CD4-positive, alpha-beta memory T cell (primary cell): ENCODE measurements around the gene LDHA. TPM values are rescaled to one million over a fixed set of nuclear protein-coding genes. Genes with fewer than 3 reads are reported as not detected.
"Not testable (repeated sequence)": the region's sequence is repeated elsewhere in the genome, so short reads cannot be mapped to it uniquely, and the experiment has no call there.

Source experiments
- CTCF ChIA-PET: fragments of 350-600 bp; sonication (Branson Sonifier 250); formaldehyde crosslinking; loops from one replicate; lab custom pipeline; 2021; ENCODE audit warnings: inconsistent platforms; ENCODE audit not compliant: partially characterized antibody; lab: Charles Lee
- POLR2A ChIA-PET: fragments of 350-600 bp; sonication (Branson Sonifier 250); formaldehyde crosslinking; loops from one replicate; lab custom pipeline; 2021; ENCODE audit not compliant: partially characterized antibody; lab: Charles Lee
- DNase-seq, 5 donors: peaks; one replicate each; pipeline versions ENCODE4 v3.0.0 to v3.0.0-alpha.2; 2020 to 2022; ENCODE audit warnings: mixed read lengths in 1 of 5
- H3K27ac ChIP-seq: one replicate; pipeline ENCODE4 v1.7.0; 2013; ENCODE audit warnings: low read depth, low read length
- H3K27me3 ChIP-seq: 2 replicates; pipeline ENCODE4 v1.7.0; 2013; ENCODE audit warnings: mild to moderate bottlenecking, low read length, moderate library complexity; ENCODE audit not compliant: insufficient read depth
- H3K36me3 ChIP-seq: 2 replicates; pipeline ENCODE4 v1.7.0; 2013; ENCODE audit warnings: mild to moderate bottlenecking, low read length, moderate library complexity; ENCODE audit not compliant: insufficient read depth
- H3K4me1 ChIP-seq: 2 replicates; pipeline ENCODE4 v1.7.0; 2013; ENCODE audit warnings: mild to moderate bottlenecking, low read length, moderate library complexity; ENCODE audit not compliant: insufficient read depth
- H3K4me3 ChIP-seq, 2 donors: one replicate each; pipeline ENCODE4 v1.7.0; 2013; ENCODE audit warnings: low read length in 2 of 2, mild to moderate bottlenecking in 1 of 2
- H3K9me3 ChIP-seq, 2 donors: one replicate each; pipeline ENCODE4 v1.7.0; 2013; ENCODE audit warnings: low read length in 2 of 2, control low read depth in 1 of 2; ENCODE audit not compliant: control insufficient read depth in 1 of 2
- H3K27ac Mint-ChIP-seq, 7 donors: one replicate each; pipeline ENCODE4 v1.8.0; 2020 to 2021; ENCODE audit warnings: mixed read lengths in 7 of 7, mild to moderate bottlenecking in 6 of 7, inconsistent platforms in 3 of 7, moderate library complexity in 3 of 7
- H3K27me3 Mint-ChIP-seq, 2 donors: one replicate each; pipeline ENCODE4 v1.8.0; 2020 to 2021; ENCODE audit warnings: mixed read lengths in 2 of 2
- H3K36me3 Mint-ChIP-seq, 2 donors: one replicate each; pipeline ENCODE4 v1.8.0; 2020 to 2021; ENCODE audit warnings: mixed read lengths in 2 of 2, inconsistent platforms in 1 of 2, mild to moderate bottlenecking in 1 of 2
- H3K4me1 Mint-ChIP-seq, 4 donors: one replicate each; pipeline ENCODE4 v1.8.0; 2020 to 2021; ENCODE audit warnings: mixed read lengths in 4 of 4, mild to moderate bottlenecking in 1 of 4
- H3K4me3 Mint-ChIP-seq, 8 donors: one replicate each; pipeline ENCODE4 v1.8.0; 2020 to 2021; ENCODE audit warnings: mixed read lengths in 8 of 8, mild to moderate bottlenecking in 7 of 8, moderate library complexity in 6 of 8, inconsistent platforms in 3 of 8
- H3K9me3 Mint-ChIP-seq, 8 donors: one replicate each; pipeline ENCODE4 v1.8.0; 2020 to 2021; ENCODE audit warnings: mixed read lengths in 8 of 8, mild to moderate bottlenecking in 5 of 8, inconsistent platforms in 3 of 8, moderate library complexity in 1 of 8
- intact Hi-C: fragments of 100-400 bp; cut with micrococcal nuclease; formaldehyde crosslinking; loops from one replicate; pipeline ENCODE4 v1.15.1; 2023
- polyA plus RNA-seq, 2 donors: library from polyadenylated mRNA; unstranded; fragments of 300-500 nt; fragmentation: Illumina TruSeq; gene quantifications; one replicate each; pipeline ENCODE4 v1.2.3, GENCODE V29; 2021
- total RNA-seq, 2 experiments: library from RNA; stranded (reverse); gene quantifications; one replicate each; pipeline ENCODE4 v1.2.3, GENCODE V29; 2021

LDHA gene
- total and polyA plus RNA-seq, 4 experiments from 2014 or later: 131 to 720 (median 346) TPM

DNA sequence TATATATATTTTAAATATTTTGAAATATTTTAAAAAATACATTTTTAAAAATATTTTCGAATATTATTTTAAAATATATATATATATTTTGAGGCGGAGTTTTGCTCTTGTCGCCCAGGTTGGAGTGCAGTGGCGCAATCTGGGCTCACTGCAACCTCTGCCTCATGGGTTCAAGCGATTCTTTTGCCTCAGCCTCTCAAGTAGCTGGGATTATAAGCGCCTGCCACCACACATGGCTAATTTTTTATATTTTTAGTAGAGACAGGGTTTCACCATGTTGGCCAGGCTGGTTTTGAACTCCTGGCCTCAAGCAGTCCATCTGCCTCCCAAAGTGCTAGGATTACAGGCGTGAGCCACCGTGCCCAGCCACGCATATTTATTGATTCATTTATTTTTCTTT is 6.7 kb downstream of the LDHA start:
- intact Hi-C loops: loop anchor here (10.0 kb wide), 1 partner anchor 94 kb away; no protein-coding TSS in a partner anchor
- POLR2A ChIA-PET: not testable (repeated sequence)

GRCh38 chr11:18404062-18404461 is 9.7 kb downstream of the LDHA start:
- H3K4me3 ChIP-seq: no peak overlapping the region
- peaks cover 7% of the 10 kb centered on the region for H3K4me1 ChIP-seq
- peaks cover 51 to 70% of the 10 kb centered on the region in 2 donors for H3K36me3 Mint-ChIP-seq
- peaks cover 3 to 9% (median 6%) of the 10 kb centered on the region in 4 donors for H3K4me1 Mint-ChIP-seq
- peak overlapping the region in 1 of 7 donors; percentile 35 for H3K27ac Mint-ChIP-seq
- H3K27ac ChIP-seq: no peak overlapping the region
- H3K27me3 ChIP-seq: no peaks in the 10 kb centered on the region
- intact Hi-C loops: loop anchor here (10.0 kb wide), 1 partner anchor 91 kb away; no protein-coding TSS in a partner anchor
- no peak for DNase-seq
- no peak overlapping the region for H3K4me3 Mint-ChIP-seq
- ChIA-PET CTCF (interaction anchor here (0.8 kb wide), 1 partner anchor 20 kb away, joined by 3 read pairs; no protein-coding TSS in a partner anchor), POLR2A (interaction anchor here (0.9 kb wide), 1 partner anchor 11 kb away, joined by 3 read pairs; no protein-coding TSS in a partner anchor)
- H3K9me3 Mint-ChIP-seq: no peaks in the 10 kb centered on the region
- H3K36me3 ChIP-seq: peaks cover 72% of the 10 kb centered on the region
- H3K27me3 Mint-ChIP-seq: no peaks in the 10 kb centered on the region
- no peaks in the 10 kb centered on the region for H3K9me3 ChIP-seq

More for the DNA sequence above, 6.7 kb downstream of the LDHA start:
- H3K4me3 ChIP-seq, H3K27me3 Mint-ChIP-seq, H3K4me3 Mint-ChIP-seq, H3K9me3 Mint-ChIP-seq, H3K9me3 ChIP-seq, CTCF ChIA-PET, H3K27ac ChIP-seq, H3K27me3 ChIP-seq, DNase-seq, H3K27ac Mint-ChIP-seq: not testable (repeated sequence)
- Mint-ChIP-seq H3K4me1 (peaks cover 16 to 30% (median 23%) of the 10 kb centered on the region in 4 donors), H3K36me3 (peaks cover 54 to 74% of the 10 kb centered on the region in 2 donors)
- Histone ChIP-seq H3K36me3 (peaks cover 75% of the 10 kb centered on the region), H3K4me1 (peaks cover 28% of the 10 kb centered on the region)

DNA sequence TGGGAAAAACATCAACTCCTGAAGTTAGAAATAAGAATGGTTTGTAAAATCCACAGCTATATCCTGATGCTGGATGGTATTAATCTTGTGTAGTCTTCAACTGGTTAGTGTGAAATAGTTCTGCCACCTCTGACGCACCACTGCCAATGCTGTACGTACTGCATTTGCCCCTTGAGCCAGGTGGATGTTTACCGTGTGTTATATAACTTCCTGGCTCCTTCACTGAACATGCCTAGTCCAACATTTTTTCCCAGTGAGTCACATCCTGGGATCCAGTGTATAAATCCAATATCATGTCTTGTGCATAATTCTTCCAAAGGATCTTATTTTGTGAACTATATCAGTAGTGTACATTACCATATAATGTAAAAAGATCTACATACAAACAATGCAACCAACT is 13.0 kb downstream of the LDHA start:
- Mint-ChIP-seq H3K4me1 (peaks cover 6 to 16% (median 12%) of the 10 kb centered on the region in 4 donors), H3K27ac (peak overlapping the region in 1 of 7 donors; percentile 4), H3K36me3 (peaks cover 31 to 48% of the 10 kb centered on the region in 2 donors)
- H3K9me3 Mint-ChIP-seq, H3K4me1 ChIP-seq, H3K4me3 Mint-ChIP-seq, H3K4me3 ChIP-seq, H3K27ac ChIP-seq, H3K27me3 Mint-ChIP-seq, H3K27me3 ChIP-seq, DNase-seq, H3K9me3 ChIP-seq, CTCF ChIA-PET: not testable (repeated sequence)
- H3K36me3 ChIP-seq: peaks cover 50% of the 10 kb centered on the region
- intact Hi-C loops: loop anchor here (10.0 kb wide), 1 partner anchor 87 kb away; no protein-coding TSS in a partner anchor
- POLR2A ChIA-PET: interaction anchor here (1.4 to 2.0 kb wide), 2 partner anchors 10 to 12 kb away, joined by 4 to 14 read pairs; partner anchors contain the start of gene LDHA

GRCh38 chr11:18408558-18409291 is 14.4 kb downstream of the LDHA start:
- Histone ChIP-seq H3K4me1 (peaks cover 8% of the 10 kb centered on the region), H3K9me3 (no peaks in the 10 kb centered on the region), H3K27ac (no peak overlapping the region), H3K36me3 (peaks cover 36% of the 10 kb centered on the region), H3K27me3 (no peaks in the 10 kb centered on the region), H3K4me3 (no peak overlapping the region)
- Mint-ChIP-seq H3K4me1 (peaks cover 5 to 19% (median 11%) of the 10 kb centered on the region in 4 donors), H3K27me3 (no peaks in the 10 kb centered on the region), H3K36me3 (peaks cover 20 to 37% of the 10 kb centered on the region in 2 donors), H3K27ac (peak overlapping the region in 3 of 7 donors; percentile 15 to 74 (median 21)), H3K4me3 (no peak overlapping the region), H3K9me3 (peaks cover 0 to 7% (median 0%) of the 10 kb centered on the region in 8 donors)
- ChIA-PET POLR2A (interaction anchor here (0.8 kb wide), 1 partner anchor 15 kb away, joined by 5 read pairs; the partner anchor contains the start of gene LDHA), CTCF (interaction anchor here (0.9 kb wide), 1 partner anchor 165 kb away, joined by 3 read pairs; no protein-coding TSS in a partner anchor)
- DNase-seq: no peak
- intact Hi-C loops: loop anchor here (10.0 kb wide), 1 partner anchor 86 kb away; no protein-coding TSS in a partner anchor

DNA sequence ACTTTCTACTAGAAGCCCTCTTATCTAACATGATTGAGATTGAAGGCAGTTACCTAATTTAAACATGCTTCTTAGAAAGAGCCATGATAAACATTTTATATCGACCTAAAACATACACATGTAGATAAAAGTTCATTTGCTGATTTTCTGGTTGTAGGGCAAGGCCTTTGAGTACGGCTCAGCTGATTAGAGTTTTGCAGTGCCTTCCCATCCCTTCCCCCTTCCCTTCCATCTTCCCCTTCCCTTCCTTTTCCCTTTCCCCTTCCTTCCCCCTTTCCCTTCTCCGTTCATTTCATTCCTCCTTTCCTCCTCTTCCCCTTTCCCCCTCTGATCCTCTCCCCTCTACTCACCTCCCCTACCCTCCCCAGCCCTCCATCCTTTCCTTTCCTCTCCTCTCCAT is 22.1 kb downstream of the LDHA start:
- CTCF ChIA-PET: no interaction called here
- intact Hi-C loops: no loop called here

GRCh38 chr11:18419040-18419439 is 24.7 kb downstream of the LDHA start:
- Histone ChIP-seq H3K27ac (no peak overlapping the region), H3K27me3 (no peaks in the 10 kb centered on the region), H3K4me1 (peaks cover 7% of the 10 kb centered on the region), H3K4me3 (no peak overlapping the region), H3K9me3 (no peaks in the 10 kb centered on the region), H3K36me3 (no peaks in the 10 kb centered on the region)
- no peak for DNase-seq
- POLR2A ChIA-PET: no interaction called here
- peaks cover 0 to 11% (median 4%) of the 10 kb centered on the region in 4 donors for H3K4me1 Mint-ChIP-seq
- intact Hi-C loops: no loop called here
- no peak overlapping the region for H3K27ac Mint-ChIP-seq
- H3K36me3 Mint-ChIP-seq: no peaks in the 10 kb centered on the region
- no peaks in the 10 kb centered on the region for H3K9me3 Mint-ChIP-seq
- no peaks in the 10 kb centered on the region for H3K27me3 Mint-ChIP-seq
- no peak overlapping the region for H3K4me3 Mint-ChIP-seq
- CTCF ChIA-PET: interaction anchor here (1.3 kb wide), 1 partner anchor 176 kb away, joined by 3 read pairs; no protein-coding TSS in a partner anchor

More for the DNA sequence above, 22.1 kb downstream of the LDHA start:
- Histone ChIP-seq H3K27me3 (no peaks in the 10 kb centered on the region), H3K9me3 (no peaks in the 10 kb centered on the region), H3K36me3 (no peaks in the 10 kb centered on the region), H3K27ac (no peak overlapping the region), H3K4me1 (peaks cover 7% of the 10 kb centered on the region), H3K4me3 (no peak overlapping the region)
- no peaks in the 10 kb centered on the region for H3K27me3 Mint-ChIP-seq
- peak overlapping the region in 1 of 7 donors; percentile 43 for H3K27ac Mint-ChIP-seq
- POLR2A ChIA-PET: no interaction called here
- no peak overlapping the region for H3K4me3 Mint-ChIP-seq
- peaks cover 4 to 19% (median 5%) of the 10 kb centered on the region in 4 donors for H3K4me1 Mint-ChIP-seq
- DNase-seq: no peak
- H3K36me3 Mint-ChIP-seq: no peaks in the 10 kb centered on the region
- peaks cover 0 to 4% (median 0%) of the 10 kb centered on the region in 8 donors for H3K9me3 Mint-ChIP-seq

DNA sequence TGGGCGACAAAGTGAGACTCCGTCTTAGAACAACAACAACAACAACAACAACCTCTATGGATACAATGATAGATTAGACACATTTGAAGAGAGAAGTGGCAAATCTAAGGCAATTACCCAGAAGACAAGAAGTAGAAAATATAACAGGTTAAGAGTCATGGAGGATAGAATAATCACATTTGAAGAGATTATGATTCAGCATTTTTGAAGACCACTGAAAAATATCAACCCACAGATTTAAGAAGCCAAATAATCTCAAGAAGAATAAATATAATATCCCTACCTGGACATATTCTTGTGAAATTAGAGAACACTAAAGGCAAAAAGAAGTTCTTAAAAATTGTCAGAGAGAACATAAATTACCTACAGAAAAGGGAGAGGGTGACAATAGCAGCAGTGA is 25.7 kb downstream of the LDHA start:
- H3K27ac ChIP-seq: no peak overlapping the region
- Mint-ChIP-seq H3K27me3 (no peaks in the 10 kb centered on the region), H3K9me3 (no peaks in the 10 kb centered on the region), H3K4me1 (peaks cover 0 to 11% (median 4%) of the 10 kb centered on the region in 4 donors), H3K4me3 (no peak overlapping the region), H3K27ac (peak overlapping the region in 2 of 7 donors; percentile 20 to 39), H3K36me3 (no peaks in the 10 kb centered on the region)
- H3K4me3 ChIP-seq: no peak overlapping the region
- intact Hi-C loops: no loop called here
- no peak for DNase-seq
- no peaks in the 10 kb centered on the region for H3K9me3 ChIP-seq
- H3K36me3 ChIP-seq: no peaks in the 10 kb centered on the region
- H3K4me1 ChIP-seq: peaks cover 7% of the 10 kb centered on the region
- CTCF ChIA-PET: interaction anchor here (0.7 kb wide), 1 partner anchor 451 kb away, joined by 3 read pairs; no protein-coding TSS in a partner anchor
- POLR2A ChIA-PET: no interaction called here
- no peaks in the 10 kb centered on the region for H3K27me3 ChIP-seq
